Body of pancreas (tissue), 4 donors: ENCODE results near the gene CGN. TPM values are rescaled to one million over a fixed set of nuclear protein-coding genes. Genes with fewer than 3 reads are reported as not detected.

ENCODE experiments used
- ATAC-seq: fragments of 150-250 bp; one replicate; pipeline ENCODE4 v1.9.1; 2016
- DNase-seq, 4 donors: peaks; one replicate each; pipeline ENCODE4 v3.0.0-alpha.2; 2019
- H3K27ac ChIP-seq, 4 donors: fragments of 200-600 bp; sonication (generic); 1 replicate in 3 of 4; 2 replicates in 1 of 4; pipeline versions ENCODE4 v1.5.1 to v1.6.1; 2016 to 2019; ENCODE audit warnings: mild to moderate bottlenecking in 1 of 4, mixed read lengths in 1 of 4, moderate library complexity in 1 of 4
- H3K27me3 ChIP-seq, 2 donors: fragments of 200-600 bp; sonication (generic); one replicate each; pipeline ENCODE4 v1.6.0; 2016; ENCODE audit warnings: mild to moderate bottlenecking in 1 of 2
- H3K36me3 ChIP-seq, 2 donors: fragments of 200-600 bp; sonication (generic); replicated peaks in 1 of 2; 2 replicates each; pipeline ENCODE4 v1.5.1; 2016; ENCODE audit warnings: low read depth in 2 of 2; ENCODE audit not compliant: insufficient read depth in 1 of 2
- H3K4me1 ChIP-seq: fragments of 200-600 bp; sonication (generic); one replicate; pipeline ENCODE4 v1.6.0; 2016
- H3K4me3 ChIP-seq, 2 donors: fragments of 200-600 bp; sonication (generic); 1 replicate in 1 of 2; 2 replicates in 1 of 2; pipeline ENCODE4 v1.5.1; 2016 to 2019
- H3K9me3 ChIP-seq, 3 donors: fragments of 200-600 bp; sonication (generic); 1 replicate in 2 of 3; 2 replicates in 1 of 3; pipeline ENCODE4 v1.5.1; 2016
- CTCF ChIP-seq, 7 experiments: fragments of 450-650 bp in 4 of 7; fragments of 200-600 bp in 3 of 7; sonication (generic) in 3 of 7; IDR thresholded peaks; one replicate each; pipeline ENCODE4 v1.5.1; 2016 to 2019; ENCODE audit warnings: antibody characterized with exemption in 7 of 7
- POLR2A ChIP-seq, 3 donors: fragments of 450-650 bp; IDR thresholded peaks; one replicate each; pipeline ENCODE4 v1.6.1; 2016; ENCODE audit warnings: antibody characterized with exemption in 3 of 3, mild to moderate bottlenecking in 2 of 3
- WGBS, 2 donors: methylation state at CpG; one replicate each; pipeline ENCODE4 v1.1.5; 2017; 5-methylcytosine and 5-hydroxymethylcytosine counted together
- intact Hi-C: fragments of 100-400 bp; cut with DNase I; formaldehyde crosslinking; loops from one replicate; pipeline ENCODE4 v1.15.1; 2023
- total RNA-seq, 2 donors: library from RNA; depleted of rRNA; stranded (reverse); fragments of >200 nt; gene quantifications; one replicate each; pipeline ENCODE4 v1.1.0, GENCODE V29; 2016

CGN gene
- total RNA-seq, 2 donors from 2014 or later, result 31.0 to 42.8 TPM

GRCh38 chr1:151515265-151515664 is 4.1 kb downstream of the CGN start:
- H3K27me3 ChIP-seq, result no peaks in the 10 kb centered on the region
- peak overlapping the region; percentile 91 to 100 (median 96) for H3K27ac ChIP-seq
- ATAC-seq (no peak), DNase-seq (no peak)
- intact Hi-C loops, result no loop called here
- no peak overlapping the region for H3K4me3 ChIP-seq
- peaks cover 77% of the 10 kb centered on the region for H3K4me1 ChIP-seq
- WGBS, 2 donors, result 94 to 96% methylated on average over 4 of the region's 4 CpGs
- TF ChIP-seq POLR2A (IDR thresholded peaks at IDR 0.05) (no peak), CTCF (IDR thresholded peaks at IDR 0.05) (no peak)
- H3K9me3 ChIP-seq, result no peaks in the 10 kb centered on the region
- H3K36me3 ChIP-seq, result peaks cover 0 to 2% of the 10 kb centered on the region in 2 donors

GRCh38 chr1:151516031-151516511 is 4.9 kb downstream of the CGN start:
- no peak overlapping the region for H3K4me3 ChIP-seq
- intact Hi-C loops, result no loop called here
- no peak for TF ChIP-seq POLR2A (IDR thresholded peaks at IDR 0.05)
- TF ChIP-seq CTCF (IDR thresholded peaks at IDR 0.05), result no peak
- H3K36me3 ChIP-seq, result peaks cover 0 to 2% of the 10 kb centered on the region in 2 donors
- H3K27me3 ChIP-seq, result no peaks in the 10 kb centered on the region
- H3K4me1 ChIP-seq, result peaks cover 76% of the 10 kb centered on the region
- no peaks in the 10 kb centered on the region for H3K9me3 ChIP-seq
- WGBS, 2 donors, result 15 to 17% methylated on average over 1 of the region's 1 CpG
- DNase-seq (peak in 1 of 4 donors; percentile 18), ATAC-seq (no peak)
- H3K27ac ChIP-seq, result peak overlapping the region; percentile 23 to 97 (median 92)

GRCh38 chr1:151518431-151518830 is 7.2 kb downstream of the CGN start:
- H3K9me3 ChIP-seq, result no peaks in the 10 kb centered on the region
- H3K27me3 ChIP-seq, result no peaks in the 10 kb centered on the region
- no peak overlapping the region for H3K4me3 ChIP-seq
- intact Hi-C loops, result no loop called here
- DNase-seq (no peak), ATAC-seq (no peak)
- no peak for TF ChIP-seq CTCF (IDR thresholded peaks at IDR 0.05)
- no peak for TF ChIP-seq POLR2A (IDR thresholded peaks at IDR 0.05)
- 80 to 94% methylated on average over 1 to 12 of the region's 12 CpGs for WGBS, 2 donors
- H3K27ac ChIP-seq, result no peak overlapping the region
- peaks cover 0 to 4% of the 10 kb centered on the region in 2 donors for H3K36me3 ChIP-seq
- peaks cover 60% of the 10 kb centered on the region for H3K4me1 ChIP-seq

- H3K27me3 ChIP-seq, result no peaks in the 10 kb centered on the region
- ATAC-seq (no peak), DNase-seq (no peak)
- TF ChIP-seq CTCF (IDR thresholded peaks at IDR 0.05), result no peak
- no peak for TF ChIP-seq POLR2A (IDR thresholded peaks at IDR 0.05)
- H3K36me3 ChIP-seq, result peaks cover 0 to 9% of the 10 kb centered on the region in 2 donors
- peaks cover 55% of the 10 kb centered on the region for H3K4me1 ChIP-seq
- H3K27ac ChIP-seq, result no peak overlapping the region
- WGBS, 2 donors, result 93% methylated on average over 15 of the region's 15 CpGs; no CpG with 5 or more reads in 1 of the 2 donors
- no peaks in the 10 kb centered on the region for H3K9me3 ChIP-seq
- H3K4me3 ChIP-seq, result no peak overlapping the region
- intact Hi-C loops, result no loop called here
These were observed 7.7 kb downstream of the CGN start for GRCh38 chr1:151518936-151519335.

- DNase-seq, result no peak
- Histone ChIP-seq H3K4me1 (peaks cover 48% of the 10 kb centered on the region), H3K27me3 (no peaks in the 10 kb centered on the region), H3K27ac (peak overlapping the region in 2 of 4 donors; percentile 3 to 28), H3K4me3 (no peak overlapping the region), H3K36me3 (peaks cover 5 to 16% of the 10 kb centered on the region in 2 donors), H3K9me3 (no peaks in the 10 kb centered on the region)
- intact Hi-C loops, result no loop called here
- peak; percentile 18 for ATAC-seq
- 69 to 74% methylated on average over 2 of the region's 2 CpGs for WGBS, 2 donors
- TF ChIP-seq POLR2A (IDR thresholded peaks at IDR 0.05), result no peak
- TF ChIP-seq CTCF (IDR thresholded peaks at IDR 0.05), result no peak
These were observed 8.5 kb downstream of the CGN start for GRCh38 chr1:151519667-151520066.
